Tibial nerve (tissue), 4 donors: ENCODE measurements around the gene HECTD4.

ENCODE experiments used
- EP300 ChIP-seq, 2 donors: sonication (generic); formaldehyde crosslinking; IDR thresholded peaks; one replicate each; pipeline ENCODE4 v1.6.1; 2017; ENCODE audit warnings: antibody characterized with exemption in 2 of 2, mild to moderate bottlenecking in 1 of 2
- POLR2A ChIP-seq, 2 donors: fragments of 450-650 bp; IDR thresholded peaks; one replicate each; pipeline ENCODE4 v1.6.1; 2017; ENCODE audit warnings: antibody characterized with exemption in 2 of 2, mild to moderate bottlenecking in 2 of 2, moderate library complexity in 2 of 2
- TF ChIP-seq, protein P1 (sequence below), 5 experiments: fragments of 200-600 bp in 3 of 5; fragments of 450-650 bp in 2 of 5; sonication (generic) in 3 of 5; IDR thresholded peaks; one replicate each; pipeline ENCODE4 v1.5.1; 2016 to 2019; ENCODE audit warnings: antibody characterized with exemption in 5 of 5, mild to moderate bottlenecking in 3 of 5, moderate library complexity in 2 of 5

DNA sequence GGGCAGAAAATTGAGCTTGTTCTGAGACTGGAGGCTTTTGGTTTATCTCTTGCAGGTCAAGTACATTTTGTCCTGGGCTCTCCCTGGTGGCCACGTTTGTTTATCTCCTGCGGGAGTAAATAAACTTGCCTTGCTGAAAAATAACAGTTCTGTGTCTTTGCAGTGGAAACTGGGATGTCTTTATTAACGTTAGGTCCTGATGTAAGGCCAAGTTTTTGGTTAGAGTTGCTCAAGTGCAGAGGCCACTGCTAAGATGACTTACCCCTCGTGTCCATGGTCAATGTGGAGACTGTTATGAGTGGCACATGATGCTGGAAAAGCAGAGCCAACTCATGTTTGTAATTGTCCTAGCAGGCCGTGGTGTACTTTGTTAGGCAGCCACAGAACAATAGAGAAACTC, 40.3 kb upstream of the HECTD4 start:
- peak in 1 of 2 donors; percentile 79 for TF ChIP-seq EP300 (IDR thresholded peaks at IDR 0.05)
- no peak for TF ChIP-seq POLR2A (IDR thresholded peaks at IDR 0.05)
- TF ChIP-seq, protein P1, sequence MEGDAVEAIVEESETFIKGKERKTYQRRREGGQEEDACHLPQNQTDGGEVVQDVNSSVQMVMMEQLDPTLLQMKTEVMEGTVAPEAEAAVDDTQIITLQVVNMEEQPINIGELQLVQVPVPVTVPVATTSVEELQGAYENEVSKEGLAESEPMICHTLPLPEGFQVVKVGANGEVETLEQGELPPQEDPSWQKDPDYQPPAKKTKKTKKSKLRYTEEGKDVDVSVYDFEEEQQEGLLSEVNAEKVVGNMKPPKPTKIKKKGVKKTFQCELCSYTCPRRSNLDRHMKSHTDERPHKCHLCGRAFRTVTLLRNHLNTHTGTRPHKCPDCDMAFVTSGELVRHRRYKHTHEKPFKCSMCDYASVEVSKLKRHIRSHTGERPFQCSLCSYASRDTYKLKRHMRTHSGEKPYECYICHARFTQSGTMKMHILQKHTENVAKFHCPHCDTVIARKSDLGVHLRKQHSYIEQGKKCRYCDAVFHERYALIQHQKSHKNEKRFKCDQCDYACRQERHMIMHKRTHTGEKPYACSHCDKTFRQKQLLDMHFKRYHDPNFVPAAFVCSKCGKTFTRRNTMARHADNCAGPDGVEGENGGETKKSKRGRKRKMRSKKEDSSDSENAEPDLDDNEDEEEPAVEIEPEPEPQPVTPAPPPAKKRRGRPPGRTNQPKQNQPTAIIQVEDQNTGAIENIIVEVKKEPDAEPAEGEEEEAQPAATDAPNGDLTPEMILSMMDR (IDR thresholded peaks at IDR 0.05) = no peak
